ENCODE measurements around the gene HMGCL.

GRCh38 chr1:23804183-23804835, 20.9 kb downstream of the HMGCL start:
- TF ChIP-seq POLR2AphosphoS5 (IDR thresholded peaks at IDR 0.05; ENCODE audit: low read depth, low read length) (no peak), POLR2A (IDR thresholded peaks at IDR 0.05; ENCODE audit: low read depth, low read length) (no peak), TAF1 (IDR thresholded peaks at IDR 0.05; ENCODE audit: borderline replicate concordance, low read depth, low read length) (no peak)

Data from GM12892 (cell line).